ENCODE data around the gene HS3ST6.
"Not testable (repeated sequence)": the region's sequence is repeated elsewhere in the genome, so short reads cannot be mapped to it uniquely, and the experiment has no call there.

Gene HS3ST6

DNA sequence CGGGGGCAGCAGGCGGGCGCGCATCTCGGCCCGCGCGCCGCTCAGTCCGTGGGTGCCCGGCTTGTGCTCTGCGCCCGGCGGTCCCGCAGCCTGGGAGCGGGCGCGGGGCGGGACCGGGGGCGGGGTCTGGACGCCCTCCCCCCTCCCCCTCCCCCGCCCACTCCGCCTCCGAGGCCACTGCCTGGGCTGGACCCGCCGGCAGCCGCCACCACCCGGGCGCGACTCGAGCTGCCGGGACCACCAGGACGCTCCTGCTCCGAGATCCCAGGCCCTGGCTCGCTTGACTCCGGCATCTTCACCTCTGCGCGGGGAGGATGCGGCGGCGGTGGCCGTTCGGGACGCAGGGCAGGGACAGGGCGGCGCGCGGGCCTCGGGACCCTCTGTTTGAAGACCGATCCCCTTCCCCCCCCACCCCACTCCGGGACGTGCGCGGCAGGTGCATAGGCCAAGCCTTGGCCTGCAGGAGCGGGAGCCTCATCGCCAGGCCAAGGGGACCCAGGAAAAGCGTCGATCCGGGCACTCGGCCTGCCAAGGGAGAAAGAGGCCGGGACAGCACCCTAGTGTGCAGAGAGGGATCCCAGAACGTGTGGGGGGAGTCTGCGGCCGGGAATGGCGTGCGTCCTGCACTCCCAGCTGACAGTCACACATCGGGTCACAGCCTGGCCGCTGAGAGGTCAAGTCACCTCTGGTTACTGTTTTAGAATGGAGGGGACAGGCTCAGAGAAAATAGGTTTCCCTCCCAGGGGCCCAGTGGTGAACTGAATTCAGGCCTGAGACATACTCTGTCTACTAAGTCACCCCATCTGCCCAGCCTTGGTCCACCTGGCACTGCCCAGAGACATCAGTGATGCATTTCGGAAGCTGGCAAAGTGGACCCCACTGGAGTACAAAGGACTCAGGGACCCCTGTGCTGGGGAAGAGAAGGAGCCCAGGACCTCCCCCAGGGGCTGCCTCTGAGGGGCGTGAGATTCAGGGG is at the start of gene HS3ST6:
Gene HS3ST6, minus strand, starts transcription at position 65 of the 976 bp plus-strand sequence. CDS start 92 bp downstream, outside the sequence.
- no peak for DNase-seq (ENCODE audit: extremely low read depth, low read depth)
- TF ChIP-seq, protein P1, sequence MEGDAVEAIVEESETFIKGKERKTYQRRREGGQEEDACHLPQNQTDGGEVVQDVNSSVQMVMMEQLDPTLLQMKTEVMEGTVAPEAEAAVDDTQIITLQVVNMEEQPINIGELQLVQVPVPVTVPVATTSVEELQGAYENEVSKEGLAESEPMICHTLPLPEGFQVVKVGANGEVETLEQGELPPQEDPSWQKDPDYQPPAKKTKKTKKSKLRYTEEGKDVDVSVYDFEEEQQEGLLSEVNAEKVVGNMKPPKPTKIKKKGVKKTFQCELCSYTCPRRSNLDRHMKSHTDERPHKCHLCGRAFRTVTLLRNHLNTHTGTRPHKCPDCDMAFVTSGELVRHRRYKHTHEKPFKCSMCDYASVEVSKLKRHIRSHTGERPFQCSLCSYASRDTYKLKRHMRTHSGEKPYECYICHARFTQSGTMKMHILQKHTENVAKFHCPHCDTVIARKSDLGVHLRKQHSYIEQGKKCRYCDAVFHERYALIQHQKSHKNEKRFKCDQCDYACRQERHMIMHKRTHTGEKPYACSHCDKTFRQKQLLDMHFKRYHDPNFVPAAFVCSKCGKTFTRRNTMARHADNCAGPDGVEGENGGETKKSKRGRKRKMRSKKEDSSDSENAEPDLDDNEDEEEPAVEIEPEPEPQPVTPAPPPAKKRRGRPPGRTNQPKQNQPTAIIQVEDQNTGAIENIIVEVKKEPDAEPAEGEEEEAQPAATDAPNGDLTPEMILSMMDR (IDR thresholded peaks at IDR 0.05; ENCODE audit: low read depth, low read length), result no peak

- no peak for DNase-seq (ENCODE audit: extremely low read depth, low read depth)
- TF ChIP-seq, protein P1 (IDR thresholded peaks at IDR 0.05; ENCODE audit: low read depth, low read length), result no peak
Observed at GRCh38 chr16:1966460-1966859, 48.2 kb upstream of the HS3ST6 start, which contains the start of gene RNF151. Gene RNF151, plus strand, starts transcription at chr16:1966856. Its CDS starts 26 bp downstream, at chr16:1966882.

GRCh38 chr16:1965396-1966001 is 47.3 kb upstream of the HS3ST6 start:
- DNase-seq (ENCODE audit: extremely low read depth, low read depth), result no peak
- TF ChIP-seq, protein P1 (IDR thresholded peaks at IDR 0.05; ENCODE audit: low read depth, low read length), result no peak

DNA sequence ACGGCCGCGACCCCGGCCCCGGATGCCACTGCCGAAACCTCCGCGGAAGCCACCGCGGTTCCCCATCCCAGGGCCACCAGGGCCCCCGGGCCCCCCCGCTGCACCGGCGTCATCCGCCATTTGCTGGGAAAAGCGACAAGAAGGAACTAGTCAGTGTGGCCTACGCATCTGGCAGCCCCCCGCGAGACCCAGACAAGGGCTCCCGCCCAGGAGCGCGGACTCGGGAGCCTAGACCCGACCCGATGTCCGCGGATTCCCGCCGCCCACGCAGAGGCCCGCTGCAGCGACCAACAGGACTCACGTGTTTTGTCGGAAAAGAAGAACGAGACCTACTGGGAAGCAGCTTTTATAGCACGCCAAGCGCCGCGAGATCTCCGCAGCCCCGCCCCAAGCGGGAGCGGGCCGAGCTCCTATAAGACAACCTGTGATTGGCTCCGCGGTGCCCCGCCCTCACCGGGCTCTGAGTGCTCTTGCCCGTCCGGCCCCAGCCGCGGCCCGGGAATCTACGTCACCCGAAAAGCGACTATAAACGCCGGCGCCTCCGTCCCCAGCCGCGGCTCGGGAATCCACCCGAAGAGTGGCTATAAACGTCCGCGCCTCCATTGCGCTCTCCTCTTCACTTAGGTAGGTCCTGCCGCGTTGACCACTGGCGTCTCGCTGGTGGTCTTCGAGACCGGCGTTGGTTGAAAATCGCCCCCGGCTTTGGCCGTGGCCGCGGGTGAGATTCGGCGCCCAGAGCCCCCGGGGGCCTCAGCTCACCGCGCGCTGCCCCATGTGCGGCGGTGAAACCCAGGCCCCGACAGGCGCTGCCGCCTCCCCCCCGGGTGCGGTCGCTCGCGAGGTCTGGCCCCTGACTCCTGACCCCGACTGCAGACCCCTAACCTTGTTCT is 46.5 kb upstream of the HS3ST6 start, which contains the start of gene RPS2:
Gene RPS2, minus strand, starts transcription at position 321 of the 890 bp plus-strand sequence. Its CDS starts 201 bp downstream, at position 120.
- peak; percentile 99 for DNase-seq (ENCODE audit: extremely low read depth, low read depth)
- TF ChIP-seq, protein P1 (IDR thresholded peaks at IDR 0.05; ENCODE audit: low read depth, low read length), result no peak

- DNase-seq (ENCODE audit: extremely low read depth, low read depth), result no peak
Observed at GRCh38 chr16:1963806-1964505, 45.7 kb upstream of the HS3ST6 start.

GRCh38 chr16:1962161-1963153 is 44.2 kb upstream of the HS3ST6 start:
- not testable (repeated sequence) for DNase-seq (ENCODE audit: extremely low read depth, low read depth)

More at GRCh38 chr16:1963806-1964505, 45.7 kb upstream of the HS3ST6 start:
- TF ChIP-seq, protein P1 (IDR thresholded peaks at IDR 0.05; ENCODE audit: low read depth, low read length), result no peak
